Measurements from ENCODE around the gene FRYL. TPM values are rescaled to one million over a fixed set of nuclear protein-coding genes. Genes with fewer than 3 reads are reported as not detected.

The FRYL gene
- total and polyA plus RNA-seq, 2 donors (not counting 1 experiment from before 2014, with no cell fraction given): 20.3 to 61.4 TPM

- H2AFZ ChIP-seq (ENCODE audit: low read length): no peak overlapping the region
- H3K27ac ChIP-seq (ENCODE audit: insufficient read depth, low read length): no peak overlapping the region
- no peak overlapping the region for H3K4me2 ChIP-seq (ENCODE audit: extremely low read depth, insufficient read depth, low read length)
- no peak overlapping the region for H3K4me3 ChIP-seq (replicated peaks in 1 of 4; ENCODE audit: control extremely low read depth in 1 of 4, insufficient read depth in 1 of 4, low read depth in 3 of 4, low read length in 4 of 4)
- H3K36me3 ChIP-seq (ENCODE audit: control insufficient read depth, insufficient read depth, low read length): no peaks in the 10 kb centered on the region
- DNase-seq (ENCODE audit: low read depth in 2 of 2): no peak
- H3K9me3 ChIP-seq (ENCODE audit: control insufficient read depth, insufficient read depth, low read depth, low read length): no peaks in the 10 kb centered on the region
- no peaks in the 10 kb centered on the region for H4K20me1 ChIP-seq (ENCODE audit: control insufficient read depth, extremely low read depth, insufficient read depth, low read length)
- no peaks in the 10 kb centered on the region for H3K27me3 ChIP-seq (ENCODE audit: control insufficient read depth, insufficient read depth, low read length)
- H3K79me2 ChIP-seq (ENCODE audit: control insufficient read depth, insufficient read depth, low read length): peaks cover 73% of the 10 kb centered on the region
- no peak overlapping the region for H3K9ac ChIP-seq (ENCODE audit: insufficient read depth, low read length)
- H3K4me1 ChIP-seq (ENCODE audit: control insufficient read depth, extremely low read depth, insufficient read depth, low read length): peaks cover 3% of the 10 kb centered on the region
- TF ChIP-seq EZH2 (IDR thresholded peaks at IDR 0.05; ENCODE audit: low read length, missing control alignments) (no peak), CTCF (conservative IDR thresholded peaks at IDR 0.05 in 1 of 2, IDR thresholded peaks at IDR 0.05 in 1 of 2; ENCODE audit: low read depth in 1 of 2, low read length in 2 of 2) (no peak)
Observed at GRCh38 chr4:48774760-48775710, 5.0 kb downstream of the FRYL start.

GRCh38 chr4:48772556-48772955, 7.5 kb downstream of the FRYL start:
- no peak overlapping the region for H3K9ac ChIP-seq (ENCODE audit: insufficient read depth, low read length)
- no peaks in the 10 kb centered on the region for H4K20me1 ChIP-seq (ENCODE audit: control insufficient read depth, extremely low read depth, insufficient read depth, low read length)
- H3K4me3 ChIP-seq (replicated peaks in 1 of 4; ENCODE audit: control extremely low read depth in 1 of 4, insufficient read depth in 1 of 4, low read depth in 3 of 4, low read length in 4 of 4): no peak overlapping the region
- no peaks in the 10 kb centered on the region for H3K4me1 ChIP-seq (ENCODE audit: control insufficient read depth, extremely low read depth, insufficient read depth, low read length)
- no peak overlapping the region for H3K27ac ChIP-seq (ENCODE audit: insufficient read depth, low read length)
- peaks cover 82% of the 10 kb centered on the region for H3K79me2 ChIP-seq (ENCODE audit: control insufficient read depth, insufficient read depth, low read length)
- H3K36me3 ChIP-seq (ENCODE audit: control insufficient read depth, insufficient read depth, low read length): no peaks in the 10 kb centered on the region
- H2AFZ ChIP-seq (ENCODE audit: low read length): no peak overlapping the region
- no peak overlapping the region for H3K4me2 ChIP-seq (ENCODE audit: extremely low read depth, insufficient read depth, low read length)
- DNase-seq (ENCODE audit: low read depth in 2 of 2): no peak
- no peak for TF ChIP-seq EZH2 (IDR thresholded peaks at IDR 0.05; ENCODE audit: low read length, missing control alignments)
- no peak for TF ChIP-seq CTCF (conservative IDR thresholded peaks at IDR 0.05 in 1 of 2, IDR thresholded peaks at IDR 0.05 in 1 of 2; ENCODE audit: low read depth in 1 of 2, low read length in 2 of 2)
- no peaks in the 10 kb centered on the region for H3K9me3 ChIP-seq (ENCODE audit: control insufficient read depth, insufficient read depth, low read depth, low read length)
- no peaks in the 10 kb centered on the region for H3K27me3 ChIP-seq (ENCODE audit: control insufficient read depth, insufficient read depth, low read length)

- H2AFZ ChIP-seq (ENCODE audit: low read length): no peak overlapping the region
- no peak overlapping the region for H3K4me2 ChIP-seq (ENCODE audit: extremely low read depth, insufficient read depth, low read length)
- TF ChIP-seq CTCF (conservative IDR thresholded peaks at IDR 0.05 in 1 of 2, IDR thresholded peaks at IDR 0.05 in 1 of 2; ENCODE audit: low read depth in 1 of 2, low read length in 2 of 2) (no peak), EZH2 (IDR thresholded peaks at IDR 0.05; ENCODE audit: low read length, missing control alignments) (no peak)
- no peak overlapping the region for H3K4me3 ChIP-seq (replicated peaks in 1 of 4; ENCODE audit: control extremely low read depth in 1 of 4, insufficient read depth in 1 of 4, low read depth in 3 of 4, low read length in 4 of 4)
- no peaks in the 10 kb centered on the region for H3K9me3 ChIP-seq (ENCODE audit: control insufficient read depth, insufficient read depth, low read depth, low read length)
- H3K9ac ChIP-seq (ENCODE audit: insufficient read depth, low read length): no peak overlapping the region
- no peak overlapping the region for H3K27ac ChIP-seq (ENCODE audit: insufficient read depth, low read length)
- DNase-seq (ENCODE audit: low read depth in 2 of 2): no peak
- no peaks in the 10 kb centered on the region for H3K27me3 ChIP-seq (ENCODE audit: control insufficient read depth, insufficient read depth, low read length)
- no peaks in the 10 kb centered on the region for H4K20me1 ChIP-seq (ENCODE audit: control insufficient read depth, extremely low read depth, insufficient read depth, low read length)
- H3K36me3 ChIP-seq (ENCODE audit: control insufficient read depth, insufficient read depth, low read length): no peaks in the 10 kb centered on the region
- H3K79me2 ChIP-seq (ENCODE audit: control insufficient read depth, insufficient read depth, low read length): peaks cover 79% of the 10 kb centered on the region
- H3K4me1 ChIP-seq (ENCODE audit: control insufficient read depth, extremely low read depth, insufficient read depth, low read length): no peaks in the 10 kb centered on the region
Observed at GRCh38 chr4:48767055-48767929, 12.8 kb downstream of the FRYL start.

Data from fibroblast of lung (primary cell).